Gastroesophageal sphincter (tissue), 3 donors: ENCODE results near the gene PRKG1.

ENCODE experiments used
- EP300 ChIP-seq: sonication (generic); formaldehyde crosslinking; IDR thresholded peaks from one replicate; pipeline ENCODE4 v1.6.1; 2017; ENCODE audit warnings: antibody characterized with exemption, mild to moderate bottlenecking
- POLR2A ChIP-seq, 2 donors: fragments of 450-650 bp; IDR thresholded peaks; one replicate each; pipeline ENCODE4 v1.6.1; 2017; ENCODE audit warnings: antibody characterized with exemption in 2 of 2, mild to moderate bottlenecking in 2 of 2, moderate library complexity in 1 of 2
- POLR2AphosphoS5 ChIP-seq: sonication (generic); formaldehyde crosslinking; IDR thresholded peaks from one replicate; pipeline ENCODE4 v1.6.1; 2017; ENCODE audit warnings: antibody characterized with exemption
- TF ChIP-seq, protein P1 (sequence below), 4 experiments: fragments of 200-600 bp in 2 of 4; fragments of 450-650 bp in 2 of 4; sonication (generic) in 1 of 4; IDR thresholded peaks; one replicate each; pipeline ENCODE4 v1.5.1; 2017 to 2019; ENCODE audit warnings: antibody characterized with exemption in 4 of 4, mild to moderate bottlenecking in 2 of 4, moderate library complexity in 2 of 4

DNA sequence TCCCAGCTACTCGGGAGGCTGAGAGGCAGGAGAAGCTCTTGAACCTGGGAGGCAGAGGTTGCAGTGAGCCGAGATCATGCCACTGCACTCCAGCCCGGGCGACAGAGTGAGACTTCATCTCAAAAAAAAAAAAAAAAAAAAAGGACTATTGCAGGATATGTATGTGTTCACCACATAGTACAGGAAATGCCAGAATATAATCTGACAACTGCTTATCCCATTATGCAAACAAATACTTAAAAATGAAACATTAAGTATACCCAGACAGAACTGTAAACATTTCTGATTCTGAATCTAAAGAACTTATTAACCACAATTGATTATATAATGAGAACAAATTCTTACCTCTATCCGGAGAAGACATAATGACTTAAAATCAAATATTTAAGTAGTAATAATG lies 1258.5 kb downstream of the PRKG1 start:
- TF ChIP-seq, protein P1, sequence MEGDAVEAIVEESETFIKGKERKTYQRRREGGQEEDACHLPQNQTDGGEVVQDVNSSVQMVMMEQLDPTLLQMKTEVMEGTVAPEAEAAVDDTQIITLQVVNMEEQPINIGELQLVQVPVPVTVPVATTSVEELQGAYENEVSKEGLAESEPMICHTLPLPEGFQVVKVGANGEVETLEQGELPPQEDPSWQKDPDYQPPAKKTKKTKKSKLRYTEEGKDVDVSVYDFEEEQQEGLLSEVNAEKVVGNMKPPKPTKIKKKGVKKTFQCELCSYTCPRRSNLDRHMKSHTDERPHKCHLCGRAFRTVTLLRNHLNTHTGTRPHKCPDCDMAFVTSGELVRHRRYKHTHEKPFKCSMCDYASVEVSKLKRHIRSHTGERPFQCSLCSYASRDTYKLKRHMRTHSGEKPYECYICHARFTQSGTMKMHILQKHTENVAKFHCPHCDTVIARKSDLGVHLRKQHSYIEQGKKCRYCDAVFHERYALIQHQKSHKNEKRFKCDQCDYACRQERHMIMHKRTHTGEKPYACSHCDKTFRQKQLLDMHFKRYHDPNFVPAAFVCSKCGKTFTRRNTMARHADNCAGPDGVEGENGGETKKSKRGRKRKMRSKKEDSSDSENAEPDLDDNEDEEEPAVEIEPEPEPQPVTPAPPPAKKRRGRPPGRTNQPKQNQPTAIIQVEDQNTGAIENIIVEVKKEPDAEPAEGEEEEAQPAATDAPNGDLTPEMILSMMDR (IDR thresholded peaks at IDR 0.05): no peak
- TF ChIP-seq POLR2A (IDR thresholded peaks at IDR 0.05) (no peak), POLR2AphosphoS5 (no peak), EP300 (no peak)
